PFSK-1 (cell line): ENCODE measurements around the gene DIAPH2.

Experiments used
- FOXP2 ChIP-seq: optimal IDR thresholded peaks from 2 replicates; pipeline ENCODE3; 2011; ENCODE audit warnings: borderline replicate concordance, control low read depth, inconsistent platforms; ENCODE audit not compliant: insufficient read depth; ENCODE audit errors: extremely low read length, extremely low read depth
- POLR2AphosphoS5 ChIP-seq: IDR thresholded peaks from 2 replicates; pipeline ENCODE4 v1.6.1; 2012; ENCODE audit warnings: low read depth, mild to moderate bottlenecking, control low read depth, low read length, moderate library complexity
- REST ChIP-seq, 2 experiments: IDR thresholded peaks; 2 replicates each; pipeline versions ENCODE4 v1.6.1 to v1.8.0; 2011 to 2012; ENCODE audit warnings: low read depth in 2 of 2, low read length in 2 of 2, control low read depth in 1 of 2, inconsistent platforms in 1 of 2, mild to moderate bottlenecking in 1 of 2, moderate library complexity in 1 of 2; ENCODE audit not compliant: insufficient read depth in 1 of 2
- SIN3A ChIP-seq: IDR thresholded peaks from 2 replicates; pipeline ENCODE4 v1.6.1; 2012; ENCODE audit warnings: mild to moderate bottlenecking, low read length, moderate library complexity, borderline replicate concordance; ENCODE audit not compliant: insufficient read depth
- TAF1 ChIP-seq: IDR thresholded peaks from 2 replicates; pipeline ENCODE4 v1.6.1; 2012; ENCODE audit warnings: low read length, control low read depth, borderline replicate concordance; ENCODE audit not compliant: insufficient read depth

- TF ChIP-seq FOXP2 (no peak), REST (IDR thresholded peaks at IDR 0.05; ENCODE audit: insufficient read depth in 1 of 2, low read depth in 2 of 2, low read length in 2 of 2) (no peak), SIN3A (no peak), TAF1 (no peak), POLR2AphosphoS5 (no peak)
Observed at GRCh38 chrX:96752781-96753180, 68.1 kb downstream of the DIAPH2 start.
